Glutamatergic neuron (in vitro differentiated cells): ENCODE measurements around the gene RNF10. TPM values are rescaled to one million over a fixed set of nuclear protein-coding genes. Genes with fewer than 3 reads are reported as not detected.
"Not testable (repeated sequence)": the region's sequence is repeated elsewhere in the genome, so short reads cannot be mapped to it uniquely, and the experiment has no call there.

Experiments
- DNase-seq: peaks from one replicate; pipeline ENCODE4 v3.0.0; 2022
- H3K27ac Mint-ChIP-seq: one replicate; pipeline ENCODE4 v1.8.0; 2020; ENCODE audit warnings: mild to moderate bottlenecking, mixed read lengths, inconsistent platforms; ENCODE audit not compliant: unreplicated experiment
- H3K27me3 Mint-ChIP-seq: one replicate; pipeline ENCODE4 v1.8.0; 2020; ENCODE audit warnings: mild to moderate bottlenecking, moderate library complexity, mixed read lengths, inconsistent platforms; ENCODE audit not compliant: unreplicated experiment
- H3K36me3 Mint-ChIP-seq: one replicate; pipeline ENCODE4 v1.8.0; 2020; ENCODE audit warnings: mild to moderate bottlenecking, mixed read lengths, inconsistent platforms; ENCODE audit not compliant: unreplicated experiment
- H3K4me1 Mint-ChIP-seq: one replicate; pipeline ENCODE4 v1.8.0; 2020; ENCODE audit warnings: mild to moderate bottlenecking, low read depth, mixed read lengths, inconsistent platforms; ENCODE audit not compliant: unreplicated experiment
- H3K4me3 Mint-ChIP-seq: one replicate; pipeline ENCODE4 v1.8.0; 2020; ENCODE audit warnings: mild to moderate bottlenecking, mixed read lengths, inconsistent platforms; ENCODE audit not compliant: unreplicated experiment
- H3K9me3 Mint-ChIP-seq: one replicate; pipeline ENCODE4 v1.8.0; 2020; ENCODE audit warnings: mild to moderate bottlenecking, moderate library complexity, mixed read lengths, inconsistent platforms; ENCODE audit not compliant: unreplicated experiment
- long read RNA-seq: library from polyadenylated mRNA; unstranded; transcript quantifications from one replicate; pipeline ENCODE4 v2.0.0, GENCODE V29; 2020; ENCODE audit not compliant: unreplicated experiment
- total RNA-seq: library from RNA; stranded (reverse); fragmentation: NEBNext Ultra II Directional; extraction: Animal tissue kit (Norgen Biotek cat#: 25700); gene quantifications from one replicate; pipeline ENCODE4 v1.2.1, GENCODE V29; 2021; ENCODE audit not compliant: unreplicated experiment
- TF ChIP-seq, protein P1 (sequence below): fragments of 200-600 bp; sonication (generic); IDR thresholded peaks from one replicate; pipeline ENCODE4 v1.5.0; 2021; ENCODE audit not compliant: partially characterized antibody, unreplicated experiment

RNF10 gene
- total RNA-seq, result 188 TPM
- long read RNA-seq, transcript RNF10-201 (17 exons, 3,825 nt), result major isoform, 21 of 41 reads
- long read RNA-seq, partial matches to known transcripts, result 7 of 41 reads
- long read RNA-seq, other reads (novel, unspliced or antisense), result 9 of 41 reads

GRCh38 chr12:120534203-120534702 lies at the start of gene RNF10:
TSS of gene RNF10 (plus strand) at chr12:120534356. CDS start at chr12:120534812, 456 bp downstream.
- Mint-ChIP-seq H3K4me3 (peak within 1 kb of the TSS; percentile 93), H3K36me3 (no peaks in the 10 kb centered on the region), H3K4me1 (peaks cover 30% of the 10 kb centered on the region), H3K9me3 (peaks cover 6% of the 10 kb centered on the region), H3K27me3 (peaks cover 7% of the 10 kb centered on the region), H3K27ac (peak within 1 kb of the TSS; percentile 82)
- TF ChIP-seq, protein P1, sequence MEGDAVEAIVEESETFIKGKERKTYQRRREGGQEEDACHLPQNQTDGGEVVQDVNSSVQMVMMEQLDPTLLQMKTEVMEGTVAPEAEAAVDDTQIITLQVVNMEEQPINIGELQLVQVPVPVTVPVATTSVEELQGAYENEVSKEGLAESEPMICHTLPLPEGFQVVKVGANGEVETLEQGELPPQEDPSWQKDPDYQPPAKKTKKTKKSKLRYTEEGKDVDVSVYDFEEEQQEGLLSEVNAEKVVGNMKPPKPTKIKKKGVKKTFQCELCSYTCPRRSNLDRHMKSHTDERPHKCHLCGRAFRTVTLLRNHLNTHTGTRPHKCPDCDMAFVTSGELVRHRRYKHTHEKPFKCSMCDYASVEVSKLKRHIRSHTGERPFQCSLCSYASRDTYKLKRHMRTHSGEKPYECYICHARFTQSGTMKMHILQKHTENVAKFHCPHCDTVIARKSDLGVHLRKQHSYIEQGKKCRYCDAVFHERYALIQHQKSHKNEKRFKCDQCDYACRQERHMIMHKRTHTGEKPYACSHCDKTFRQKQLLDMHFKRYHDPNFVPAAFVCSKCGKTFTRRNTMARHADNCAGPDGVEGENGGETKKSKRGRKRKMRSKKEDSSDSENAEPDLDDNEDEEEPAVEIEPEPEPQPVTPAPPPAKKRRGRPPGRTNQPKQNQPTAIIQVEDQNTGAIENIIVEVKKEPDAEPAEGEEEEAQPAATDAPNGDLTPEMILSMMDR, result no peak
- peak; percentile 69 for DNase-seq

DNA sequence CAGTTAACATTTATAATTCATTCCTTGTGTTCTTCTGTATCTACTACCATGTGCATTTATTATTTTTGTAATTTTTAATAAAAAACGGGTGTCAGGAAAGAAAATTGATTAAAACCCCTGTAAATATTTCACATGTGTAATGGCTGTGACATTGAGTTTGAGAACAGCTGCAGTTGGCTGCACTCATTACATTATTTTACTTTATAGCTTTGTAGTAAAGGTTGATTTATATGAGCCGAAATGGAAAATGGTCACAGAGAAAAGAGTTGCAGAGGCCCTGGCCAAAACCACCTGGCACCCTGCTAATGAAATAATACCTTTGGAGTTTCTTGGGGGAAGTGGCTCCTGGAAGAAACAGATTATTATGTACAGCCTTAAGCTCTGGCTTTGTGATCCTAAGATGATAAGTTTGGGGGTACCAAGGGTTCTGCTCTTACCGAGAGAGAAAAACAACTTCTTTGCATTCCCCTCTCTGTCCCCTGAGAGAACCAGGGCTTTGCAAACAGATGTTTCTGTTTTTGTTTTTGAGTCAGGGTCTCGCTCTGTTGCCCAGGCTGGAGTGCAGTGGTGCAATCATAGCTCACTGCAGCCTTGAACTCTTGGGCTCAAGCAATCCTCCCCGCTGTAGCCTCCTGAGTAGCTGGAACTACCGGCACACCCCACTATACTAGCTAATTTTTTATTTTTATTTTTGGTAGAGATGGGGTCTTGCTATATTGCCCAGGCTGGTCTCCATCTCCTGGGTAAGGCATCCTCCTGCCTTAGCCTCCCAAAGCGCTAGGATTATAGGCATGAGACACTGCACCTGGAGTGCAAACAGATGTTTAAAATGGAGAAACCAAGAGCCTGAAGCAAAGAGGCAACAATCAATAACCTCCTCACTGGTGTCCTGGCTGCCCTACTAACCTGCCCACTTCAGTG lies 47.9 kb upstream of the RNF10 start:
- TF ChIP-seq, protein P1, result no peak
- Mint-ChIP-seq H3K4me1 (no peaks in the 10 kb centered on the region), H3K36me3 (peaks cover 5% of the 10 kb centered on the region), H3K9me3 (peaks cover 5% of the 10 kb centered on the region), H3K4me3 (no peak overlapping the region), H3K27me3 (peaks cover 7% of the 10 kb centered on the region), H3K27ac (no peak overlapping the region)
- no peak for DNase-seq

- H3K4me1 Mint-ChIP-seq, H3K27ac Mint-ChIP-seq, H3K4me3 Mint-ChIP-seq, DNase-seq, H3K27me3 Mint-ChIP-seq, H3K9me3 Mint-ChIP-seq, H3K36me3 Mint-ChIP-seq: not testable (repeated sequence)
Observed at GRCh38 chr12:120487552-120487951, 46.6 kb upstream of the RNF10 start.

GRCh38 chr12:120488057-120488640 lies 46.0 kb upstream of the RNF10 start:
- Mint-ChIP-seq H3K27ac (no peak overlapping the region), H3K9me3 (peaks cover 5% of the 10 kb centered on the region), H3K4me1 (no peaks in the 10 kb centered on the region), H3K27me3 (peaks cover 8% of the 10 kb centered on the region), H3K4me3 (no peak overlapping the region), H3K36me3 (peaks cover 5% of the 10 kb centered on the region)
- TF ChIP-seq, protein P1, result no peak
- DNase-seq, result no peak

DNA sequence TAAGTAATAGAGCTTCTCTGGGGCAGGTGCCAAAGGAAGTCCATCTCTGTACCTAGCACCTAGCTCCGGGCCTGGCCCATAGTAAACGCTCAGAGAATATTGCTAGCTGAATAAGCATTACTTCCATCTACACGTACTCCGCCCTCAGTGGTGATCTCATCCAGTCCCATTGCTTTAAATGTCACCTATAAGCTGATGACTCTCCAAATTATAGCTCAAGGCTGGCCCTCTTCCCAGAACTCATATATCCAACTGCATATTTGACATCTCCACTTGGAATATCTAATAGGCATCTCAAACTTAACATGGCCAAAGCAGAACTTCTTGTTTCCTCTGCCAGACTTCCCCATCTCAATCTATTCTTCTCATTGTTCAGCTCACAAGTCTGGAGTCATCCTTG lies 45.1 kb upstream of the RNF10 start:
- no peaks in the 10 kb centered on the region for H3K4me1 Mint-ChIP-seq
- TF ChIP-seq, protein P1, result no peak
- peaks cover 8% of the 10 kb centered on the region for H3K27me3 Mint-ChIP-seq
- H3K4me3 Mint-ChIP-seq, result no peak overlapping the region
- H3K36me3 Mint-ChIP-seq, result peaks cover 5% of the 10 kb centered on the region
- H3K9me3 Mint-ChIP-seq, result peaks cover 5% of the 10 kb centered on the region
- DNase-seq, result no peak
- H3K27ac Mint-ChIP-seq, result no peak overlapping the region
